Gastrocnemius medialis (tissue), 4 donors: ENCODE measurements around the gene PADI4.

Source experiments
- CTCF ChIP-seq, 5 experiments: fragments of 450-650 bp in 3 of 5; fragments of 200-600 bp in 2 of 5; sonication (generic) in 2 of 5; IDR thresholded peaks in 4 of 5; conservative IDR thresholded peaks in 1 of 5; 1 replicate in 4 of 5; 2 replicates in 1 of 5; pipeline ENCODE4 v1.5.1; 2016 to 2019; ENCODE audit warnings: antibody characterized with exemption in 5 of 5, mild to moderate bottlenecking in 3 of 5, moderate library complexity in 3 of 5
- POLR2A ChIP-seq, 2 donors: fragments of 450-650 bp; IDR thresholded peaks; one replicate each; pipeline ENCODE4 v1.6.1; 2017; ENCODE audit warnings: antibody characterized with exemption in 2 of 2, mild to moderate bottlenecking in 2 of 2, moderate library complexity in 2 of 2

GRCh38 chr1:17265162-17265561 is 42.8 kb upstream of the PADI4 start:
- TF ChIP-seq POLR2A (IDR thresholded peaks at IDR 0.05), result no peak
- no peak for TF ChIP-seq CTCF (IDR thresholded peaks at IDR 0.05 in 4 of 5, conservative IDR thresholded peaks at IDR 0.05 in 1 of 5)
